C4-2B (cell line): ENCODE measurements around the gene BACH1.

Source experiments
- H3K27ac ChIP-seq: fragments of 450-650 bp; 2 replicates; pipeline ENCODE4 v1.5.1; 2017
- CTCF ChIP-seq: fragments of 450-650 bp; conservative IDR thresholded peaks from 2 replicates; pipeline ENCODE4 v1.5.1; 2017; ENCODE audit warnings: mild to moderate bottlenecking
- ZFX ChIP-seq: fragments of 450-650 bp; IDR thresholded peaks from 2 replicates; pipeline ENCODE4 v1.6.1; 2017

BACH1 gene

GRCh38 chr21:29296446-29296845 is 2.3 kb upstream of the BACH1 start:
- no peak for TF ChIP-seq ZFX
- TF ChIP-seq CTCF = no peak
- H3K27ac ChIP-seq = no peak overlapping the region

- TF ChIP-seq ZFX (no peak), CTCF (no peak)
- H3K27ac ChIP-seq = peak overlapping the region; percentile 83
These were observed 1.0 kb upstream of the BACH1 start for GRCh38 chr21:29297483-29298347.

GRCh38 chr21:29299046-29299915 is 559 bp downstream of the BACH1 start:
- H3K27ac ChIP-seq = peak overlapping the region; percentile 83
- TF ChIP-seq ZFX (peak; percentile 62), CTCF (no peak)

GRCh38 chr21:29299916-29300806 is 1.4 kb downstream of the BACH1 start:
- no peak overlapping the region; the same call in 1 of the 2 replicates for H3K27ac ChIP-seq
- no peak for TF ChIP-seq ZFX
- no peak for TF ChIP-seq CTCF

GRCh38 chr21:29300807-29301138 is 2.1 kb downstream of the BACH1 start:
- TF ChIP-seq ZFX (no peak), CTCF (no peak)
- H3K27ac ChIP-seq = no peak overlapping the region

GRCh38 chr21:29301691-29302090 is 3.0 kb downstream of the BACH1 start:
- no peak for TF ChIP-seq ZFX
- TF ChIP-seq CTCF = no peak
- H3K27ac ChIP-seq = no peak overlapping the region
